Measurements from ENCODE around the gene NDFIP2. TPM values are rescaled to one million over a fixed set of nuclear protein-coding genes. Genes with fewer than 3 reads are reported as not detected.
"Not testable (repeated sequence)": the region's sequence is repeated elsewhere in the genome, so short reads cannot be mapped to it uniquely, and the experiment has no call there.

NDFIP2 gene
- total RNA-seq, 1 experiment from 2014 or later, result 38.6 TPM

DNA sequence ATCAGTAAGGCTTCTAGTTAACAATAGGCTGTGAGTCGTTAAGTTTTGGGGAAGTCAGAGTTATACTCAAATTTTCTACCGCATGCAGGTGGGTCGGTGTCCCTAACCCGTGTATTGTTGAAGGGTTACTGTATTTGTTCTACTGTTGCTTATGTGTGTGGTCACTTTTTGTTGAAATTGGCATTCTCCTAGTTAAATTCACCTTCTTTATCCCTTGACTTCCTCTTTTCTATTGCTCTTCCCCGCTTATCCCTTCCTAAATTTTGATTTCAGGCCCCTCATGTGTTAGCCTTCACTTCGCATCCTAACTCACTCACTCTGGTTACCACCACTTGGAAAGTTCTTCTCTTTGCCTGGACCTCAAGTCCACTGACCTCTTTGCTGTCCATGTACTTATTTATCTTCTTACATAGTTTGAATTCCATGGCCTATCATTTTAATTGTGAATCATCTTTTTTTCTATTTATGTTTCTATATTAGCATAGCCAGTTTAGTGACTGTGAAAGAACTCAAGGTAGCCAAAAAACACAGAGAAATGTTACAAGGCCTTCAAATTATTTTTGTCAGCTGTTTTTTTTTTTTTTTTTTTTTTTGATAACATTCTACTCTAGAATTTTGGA, 52.9 kb downstream of the NDFIP2 start:
- DNase-seq (ENCODE audit: low read depth), result no peak

- DNase-seq (ENCODE audit: low read depth), result no peak
Observed at GRCh38 chr13:79534596-79534995, 53.6 kb downstream of the NDFIP2 start.

GRCh38 chr13:79538757-79539156, 57.8 kb downstream of the NDFIP2 start:
- no peak for DNase-seq (ENCODE audit: low read depth)

DNA sequence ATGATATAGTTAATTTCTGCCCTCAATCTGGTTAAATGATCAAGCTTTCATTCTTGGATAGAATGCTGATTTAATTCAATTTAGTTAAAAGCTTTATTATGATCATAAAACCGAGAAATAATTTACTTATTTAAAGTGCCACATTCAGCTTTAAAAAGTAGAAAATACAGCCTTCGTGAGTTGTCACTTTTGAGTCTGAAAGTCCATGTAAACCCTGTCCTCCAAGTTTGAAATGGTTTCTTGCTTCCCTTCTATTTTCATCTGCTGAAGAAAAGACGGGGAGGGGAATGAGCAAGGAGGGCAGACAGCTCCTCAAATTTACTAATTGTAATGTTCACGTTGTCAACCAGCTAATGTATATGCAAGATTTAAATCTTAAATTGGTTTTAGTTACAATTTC, 59.5 kb downstream of the NDFIP2 start:
- no peak for DNase-seq (ENCODE audit: low read depth)

DNA sequence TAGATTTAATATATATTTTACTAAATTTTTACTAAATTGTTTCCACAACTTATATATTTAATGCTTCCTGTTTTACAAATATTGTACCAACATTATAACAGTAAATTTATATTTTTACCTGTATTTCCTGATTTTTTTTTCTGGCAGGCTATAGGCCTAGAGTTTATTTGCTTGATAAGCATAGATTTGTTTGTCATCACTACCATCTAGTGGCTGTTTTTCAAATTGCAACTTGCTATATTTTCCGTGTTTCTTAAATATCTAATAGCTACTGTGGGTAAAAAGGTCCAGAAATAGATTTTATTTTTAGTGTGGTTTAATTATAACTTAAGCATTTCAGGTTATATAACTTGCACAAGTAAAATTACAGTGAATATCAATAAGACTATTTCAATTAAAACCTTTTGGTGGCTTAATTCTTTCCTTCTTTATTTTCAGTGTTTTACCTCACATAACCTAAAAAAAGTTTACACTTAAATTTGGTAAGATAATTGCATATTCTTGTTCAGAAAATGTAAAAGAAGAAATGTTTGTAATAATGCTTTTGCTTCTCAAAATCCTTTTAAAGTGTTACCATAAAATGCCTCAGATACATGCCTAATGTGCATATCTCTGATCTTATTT, 60.6 kb downstream of the NDFIP2 start:
- DNase-seq (ENCODE audit: low read depth), result peak; percentile 21

DNA sequence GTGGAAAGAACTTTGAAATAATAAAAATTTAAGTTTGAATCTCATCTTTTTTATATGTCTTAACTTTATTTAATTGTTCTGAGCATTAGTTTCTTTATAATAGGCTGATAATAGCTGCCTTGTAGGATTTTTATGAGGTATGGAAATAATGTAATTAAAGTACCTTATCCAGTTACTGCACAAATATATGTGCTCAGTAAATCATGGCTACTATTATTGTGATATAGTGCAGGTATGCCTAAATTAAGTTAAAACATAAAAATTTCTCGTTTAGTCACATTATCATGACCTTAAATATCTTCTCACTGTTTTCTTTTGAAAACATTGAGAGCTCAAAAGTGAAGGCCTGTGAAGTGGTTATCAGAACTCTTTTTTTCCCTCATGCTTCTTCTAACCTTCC, 62.9 kb downstream of the NDFIP2 start:
- no peak for DNase-seq (ENCODE audit: low read depth)

DNA sequence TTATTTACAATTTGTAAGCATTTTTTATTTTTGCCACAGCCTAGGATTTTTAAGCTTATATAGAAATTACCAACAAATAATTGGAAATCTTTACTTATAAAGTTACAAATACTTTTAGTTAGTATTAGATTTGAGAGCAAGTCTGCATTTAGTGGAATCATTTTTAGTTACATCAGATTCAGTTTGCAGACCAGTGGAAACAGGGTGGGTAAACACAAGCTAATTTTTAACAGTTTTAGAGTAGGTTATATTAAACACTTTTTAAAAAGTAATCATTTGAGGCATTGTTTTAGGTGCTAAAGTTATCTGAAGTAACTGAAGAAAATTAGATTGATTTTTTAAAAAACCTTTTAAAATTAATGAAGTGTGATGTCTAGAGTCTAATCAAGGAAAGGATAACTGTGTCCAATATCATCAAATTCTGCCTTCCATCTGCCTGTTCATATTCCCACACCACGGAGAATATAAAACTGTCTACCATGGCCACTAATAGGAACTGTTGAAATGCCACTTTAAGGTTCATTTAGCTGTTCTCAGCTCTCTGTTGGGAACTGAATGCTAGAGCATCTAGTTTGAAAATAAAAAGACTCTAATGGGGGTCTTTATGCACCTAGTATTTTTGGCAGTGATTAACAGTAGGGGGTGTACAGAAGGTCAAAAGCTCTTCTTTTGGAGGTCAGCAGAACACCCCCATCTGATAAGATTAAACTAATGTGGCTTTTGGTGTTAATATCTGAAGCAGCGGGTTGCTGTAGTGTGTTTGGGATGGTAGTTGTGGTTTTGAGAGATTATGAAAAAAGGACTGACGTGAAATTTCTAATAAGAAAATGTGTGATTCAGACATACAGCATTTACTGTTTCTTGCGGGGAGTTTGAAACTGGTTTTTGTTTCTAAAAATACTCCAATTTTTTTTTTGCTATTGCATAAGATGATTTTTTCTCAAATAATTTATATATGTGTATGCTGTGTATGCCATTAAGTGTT, 66.5 kb downstream of the NDFIP2 start:
- no peak for DNase-seq (ENCODE audit: low read depth)

- no peak for DNase-seq (ENCODE audit: low read depth)
Observed at GRCh38 chr13:79548902-79549301, 67.9 kb downstream of the NDFIP2 start.

DNA sequence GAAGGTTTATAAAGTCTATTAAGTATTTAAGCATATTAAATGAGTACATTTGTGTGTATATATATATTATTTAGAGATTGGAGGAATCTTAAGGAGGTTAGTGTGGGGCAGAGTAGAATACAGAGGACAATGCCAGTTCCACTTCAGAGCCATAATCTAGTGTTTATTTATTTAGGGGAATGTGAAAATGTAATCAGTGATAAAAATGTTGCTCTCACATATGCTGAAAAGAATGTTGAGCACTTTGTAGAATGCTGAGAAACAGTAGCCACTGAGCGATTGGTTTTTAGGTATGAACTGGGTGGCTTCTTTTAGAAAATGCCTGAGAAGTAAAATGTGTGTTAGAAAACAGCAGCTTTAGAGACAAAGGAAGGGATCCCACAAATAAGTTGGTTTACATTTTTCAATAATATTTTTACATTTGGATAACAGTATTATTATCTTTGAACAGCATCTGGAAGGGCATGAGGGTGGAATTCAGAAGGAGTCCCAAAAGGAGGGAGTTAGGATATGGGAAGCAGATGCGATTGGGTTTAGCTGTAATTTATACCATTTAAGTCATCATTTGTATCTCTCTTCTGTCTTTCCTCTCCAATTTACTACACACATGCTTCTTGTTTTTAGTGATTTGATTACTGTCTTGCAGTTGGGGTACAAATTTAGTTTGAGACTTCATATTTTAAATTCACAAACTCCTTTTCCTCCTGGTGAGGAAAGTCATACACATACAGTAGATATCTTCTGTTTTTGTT, 68.6 kb downstream of the NDFIP2 start:
- DNase-seq (ENCODE audit: low read depth), result no peak

- no peak for DNase-seq (ENCODE audit: low read depth)
Observed at GRCh38 chr13:79557666-79558065, 76.7 kb downstream of the NDFIP2 start.

DNA sequence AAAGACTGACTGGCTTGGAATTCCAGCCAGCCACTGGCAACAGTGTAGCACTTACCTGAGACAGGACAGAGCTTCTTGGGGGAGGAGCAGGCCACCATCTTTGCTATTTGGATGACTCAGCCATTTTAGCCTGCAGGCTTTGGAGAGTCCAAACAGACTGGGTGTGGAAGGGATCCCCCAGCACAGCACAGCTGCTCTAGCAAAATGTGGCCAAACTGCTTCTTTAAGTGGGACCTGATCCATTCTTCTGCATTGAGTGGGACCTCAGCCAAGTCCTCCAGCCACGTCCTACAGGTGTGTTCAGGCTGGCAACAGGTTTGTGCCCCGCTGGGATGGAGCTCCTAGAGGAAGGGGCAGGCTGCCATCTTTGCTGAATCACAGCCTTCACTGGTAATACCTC, 80.0 kb downstream of the NDFIP2 start:
- no peak for DNase-seq (ENCODE audit: low read depth)

GRCh38 chr13:79562557-79562956, 81.6 kb downstream of the NDFIP2 start:
- no peak for DNase-seq (ENCODE audit: low read depth)

- DNase-seq (ENCODE audit: low read depth), result no peak
Observed at GRCh38 chr13:79566118-79566517, 85.2 kb downstream of the NDFIP2 start.

DNA sequence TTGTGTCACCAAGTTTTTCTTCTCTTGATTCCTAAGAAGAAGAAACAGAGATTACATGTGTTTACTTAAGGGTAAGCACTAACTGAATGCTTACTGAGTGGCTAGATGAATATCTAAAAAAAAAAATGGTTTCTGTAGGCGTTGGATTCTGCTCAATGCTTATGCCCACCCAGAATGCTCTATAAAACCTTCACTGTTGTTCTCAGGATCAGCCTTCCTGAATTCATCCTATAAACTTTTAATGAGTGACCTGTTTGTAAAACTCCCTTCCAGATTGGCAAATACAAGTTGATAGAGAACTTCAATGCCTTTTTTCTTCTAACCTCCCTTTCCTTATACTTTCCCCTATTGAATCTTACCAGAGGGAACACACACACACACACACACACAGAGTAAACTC, 90.2 kb downstream of the NDFIP2 start:
- no peak for DNase-seq (ENCODE audit: low read depth)

GRCh38 chr13:79573892-79574291, 92.9 kb downstream of the NDFIP2 start:
- not testable (repeated sequence) for DNase-seq (ENCODE audit: low read depth)

DNA sequence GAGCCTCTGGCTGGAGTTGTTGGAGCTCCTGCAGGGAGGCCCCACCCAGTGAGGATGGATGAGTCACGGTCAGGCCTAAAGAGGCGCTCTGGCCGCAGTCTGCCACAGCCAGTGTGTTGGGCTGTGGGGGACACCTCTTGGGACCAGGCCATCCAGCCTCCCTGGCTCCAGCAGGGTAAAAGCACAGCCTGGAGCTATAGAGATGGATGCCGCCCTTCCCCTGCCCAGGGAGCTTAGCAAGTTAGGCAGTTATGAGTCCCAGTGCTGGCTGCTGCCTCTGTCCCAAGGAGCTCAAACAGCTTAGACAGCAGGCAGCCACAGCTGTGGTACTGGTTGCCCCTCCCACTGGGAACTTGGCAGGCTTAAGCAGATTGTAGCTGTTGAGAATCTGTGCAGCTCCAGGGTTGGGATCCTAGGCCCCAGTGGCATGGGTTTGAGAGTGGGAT, 100.9 kb downstream of the NDFIP2 start:
- peak; percentile 73 for DNase-seq (ENCODE audit: low read depth)

GRCh38 chr13:79582896-79583295, 101.9 kb downstream of the NDFIP2 start:
- no peak for DNase-seq (ENCODE audit: low read depth)

DNA sequence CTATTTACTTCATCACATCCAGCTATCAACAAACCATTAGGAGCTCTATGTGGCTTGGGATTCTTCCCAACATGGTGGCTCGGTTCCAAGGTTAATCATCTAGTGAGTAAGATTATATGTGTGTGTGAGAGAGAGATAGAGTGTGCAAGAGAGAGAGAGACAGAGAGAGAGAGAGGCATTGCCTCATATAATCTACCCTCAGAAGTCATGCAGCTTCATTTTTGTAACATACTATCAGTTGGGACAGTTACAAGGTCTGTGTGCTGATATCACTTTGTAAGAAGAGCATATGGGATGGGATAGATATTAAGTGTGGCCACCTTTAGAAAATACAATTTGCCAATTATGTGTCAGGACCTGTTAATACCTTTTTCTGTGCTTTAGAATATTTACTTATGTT, 104.1 kb downstream of the NDFIP2 start:
- DNase-seq (ENCODE audit: low read depth), result no peak

- no peak for DNase-seq (ENCODE audit: low read depth)
Observed at GRCh38 chr13:79589603-79590393, 108.8 kb downstream of the NDFIP2 start.

DNA sequence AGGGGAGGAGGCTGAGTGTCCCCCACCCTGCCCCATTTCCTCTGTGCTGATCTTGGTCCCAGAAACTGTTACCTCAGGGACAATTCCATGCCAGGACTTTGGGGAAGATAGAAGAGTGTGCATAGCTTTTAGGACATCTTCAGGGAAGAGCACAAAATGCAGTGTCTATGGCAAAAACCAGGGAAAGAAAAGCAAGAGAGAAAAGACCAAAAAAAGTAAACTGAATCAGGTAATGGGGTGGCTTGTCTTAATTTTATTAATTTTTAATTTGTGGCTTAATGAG, 109.4 kb downstream of the NDFIP2 start:
- DNase-seq (ENCODE audit: low read depth), result no peak

DNA sequence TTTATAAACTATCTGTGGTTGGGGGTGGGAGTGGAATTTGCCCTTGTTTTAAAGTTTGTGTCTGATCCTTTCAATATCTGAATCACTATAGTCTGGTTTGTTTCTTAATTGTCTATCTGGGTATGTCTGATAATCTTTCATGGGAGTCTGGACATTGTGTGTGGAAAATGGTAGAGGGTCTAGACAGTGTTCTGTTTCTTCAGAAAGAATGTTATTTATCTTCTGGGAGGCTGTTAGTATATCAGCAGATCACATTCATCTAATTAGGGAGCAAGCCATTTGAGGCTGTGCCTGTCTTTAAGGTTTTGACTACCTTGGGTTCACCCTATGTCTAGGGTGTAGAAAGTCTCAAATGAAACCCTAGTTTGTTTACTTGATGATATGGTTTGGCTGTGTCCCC, 110.5 kb downstream of the NDFIP2 start:
- DNase-seq (ENCODE audit: low read depth), result no peak
